HG03457 (cell line): ENCODE data around the gene NFATC2.

Source experiments
- ATAC-seq: cut with Tn5 transposase; IDR thresholded peaks from one replicate; pipeline ENCODE4 v1.9.1; 2021; ENCODE audit warnings: moderate number of reproducible peaks; ENCODE audit not compliant: unreplicated experiment

Gene NFATC2

GRCh38 chr20:51542571-51543421, at the start of gene NFATC2:
TSS of gene NFATC2 (minus strand) at chr20:51542719. CDS start at chr20:51542499, 220 bp downstream.
- no peak for ATAC-seq

GRCh38 chr20:51591871-51592270, 49.4 kb upstream of the NFATC2 start:
- ATAC-seq = no peak

DNA sequence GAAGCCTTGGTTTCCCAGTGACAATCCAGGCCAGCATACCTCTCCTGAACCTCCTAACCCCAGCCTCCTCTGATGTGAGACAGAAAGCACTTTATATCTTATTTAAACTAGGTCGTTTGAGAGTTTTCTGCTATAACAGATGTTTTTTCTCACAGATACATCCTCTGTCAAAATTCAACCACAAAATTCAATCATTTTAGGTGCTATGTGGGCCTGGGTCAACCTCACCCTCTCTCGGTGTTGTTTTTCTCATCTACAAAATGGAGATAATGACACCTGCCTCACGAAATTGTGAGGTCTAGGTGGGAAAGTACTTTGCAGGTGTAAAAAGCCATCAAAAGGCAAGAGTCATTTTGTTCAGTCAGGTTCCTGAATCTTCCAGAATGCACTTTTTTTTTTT, 46.2 kb upstream of the NFATC2 start:
- no peak for ATAC-seq

GRCh38 chr20:51587145-51587544, 44.6 kb upstream of the NFATC2 start:
- ATAC-seq = no peak

GRCh38 chr20:51586005-51586440, 43.5 kb upstream of the NFATC2 start:
- ATAC-seq = no peak

DNA sequence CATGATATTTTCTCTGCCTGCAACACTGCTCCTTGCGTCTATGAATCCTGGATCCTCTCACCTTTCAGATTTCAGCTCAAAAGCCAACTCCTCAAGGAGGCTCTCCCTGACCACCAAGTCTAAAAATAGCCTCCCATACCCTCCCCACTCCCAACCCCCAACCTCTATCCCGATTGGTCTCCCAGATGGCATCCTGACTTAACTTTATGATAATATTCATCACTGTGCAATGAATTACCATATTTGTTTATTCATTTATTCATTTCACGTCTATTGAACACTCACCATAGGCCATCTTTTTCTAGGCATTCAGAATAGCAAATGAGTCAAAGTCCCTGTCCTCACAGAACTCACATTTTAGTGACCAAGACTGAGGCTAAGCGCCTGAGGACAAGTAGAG, 42.6 kb upstream of the NFATC2 start:
- no peak for ATAC-seq

DNA sequence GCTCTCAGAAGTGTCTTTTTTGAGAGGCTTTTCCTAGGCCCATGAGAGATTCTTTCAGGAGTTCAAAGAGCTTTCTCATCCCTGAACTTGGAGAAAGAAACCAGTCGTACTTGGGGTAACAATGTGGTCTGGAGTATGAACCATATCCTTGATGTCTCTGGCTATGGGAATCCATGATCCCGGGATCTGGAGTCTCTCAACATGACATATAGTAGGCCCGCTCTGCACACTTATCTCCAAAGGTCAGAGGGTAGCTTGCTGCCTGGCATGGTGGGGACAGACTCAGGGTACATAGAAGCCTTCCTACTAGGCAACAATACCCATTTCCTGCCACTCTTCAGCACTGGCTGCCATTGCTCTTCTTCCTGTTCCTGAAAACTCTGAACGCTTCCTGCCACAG, 42.2 kb upstream of the NFATC2 start:
- ATAC-seq = no peak

- ATAC-seq = no peak
Measured at GRCh38 chr20:51584116-51584515, 41.6 kb upstream of the NFATC2 start.

- ATAC-seq = no peak
Measured at GRCh38 chr20:51583499-51583898, 41.0 kb upstream of the NFATC2 start.

- ATAC-seq = no peak
Measured at GRCh38 chr20:51583073-51583472, 40.6 kb upstream of the NFATC2 start.

GRCh38 chr20:51581571-51581970, 39.1 kb upstream of the NFATC2 start:
- no peak for ATAC-seq

GRCh38 chr20:51579137-51579536, 36.6 kb upstream of the NFATC2 start:
- no peak for ATAC-seq

DNA sequence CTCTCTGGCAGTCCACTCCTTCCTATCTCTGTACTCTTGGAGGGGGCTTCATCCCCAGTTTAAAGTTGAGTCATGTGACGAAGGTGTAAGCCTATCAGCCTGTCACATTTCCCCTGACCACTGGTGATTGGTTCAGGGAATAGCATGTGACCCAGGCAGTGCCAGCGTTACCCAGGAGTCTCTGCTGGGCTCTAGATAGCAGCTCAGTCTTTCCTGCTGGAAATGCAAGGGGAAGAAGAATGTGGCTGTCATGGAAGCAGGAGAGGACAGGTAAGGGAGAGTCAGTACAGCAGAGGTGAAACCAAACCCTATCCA, 35.6 kb upstream of the NFATC2 start:
- no peak for ATAC-seq

- no peak for ATAC-seq
Measured at GRCh38 chr20:51577432-51578144, 35.1 kb upstream of the NFATC2 start.

DNA sequence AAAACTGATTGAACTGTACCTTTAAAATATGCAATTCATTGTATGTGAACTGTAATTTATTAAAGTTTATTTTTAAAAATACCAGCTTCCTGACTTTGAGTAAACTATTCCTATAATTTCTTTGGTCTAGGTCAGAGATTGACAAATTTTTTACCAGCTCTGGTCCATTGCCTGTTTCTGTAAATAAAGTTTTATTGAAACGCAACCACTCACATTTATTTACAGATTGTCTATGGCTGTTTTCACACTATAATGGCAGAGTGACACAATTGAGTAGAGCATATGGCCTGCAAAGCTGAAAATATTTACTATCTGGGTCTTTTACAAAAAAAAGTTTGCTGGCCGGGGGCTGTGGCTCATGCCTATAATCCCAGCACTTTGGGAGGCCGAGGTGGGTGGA, 33.0 kb upstream of the NFATC2 start:
- no peak for ATAC-seq

DNA sequence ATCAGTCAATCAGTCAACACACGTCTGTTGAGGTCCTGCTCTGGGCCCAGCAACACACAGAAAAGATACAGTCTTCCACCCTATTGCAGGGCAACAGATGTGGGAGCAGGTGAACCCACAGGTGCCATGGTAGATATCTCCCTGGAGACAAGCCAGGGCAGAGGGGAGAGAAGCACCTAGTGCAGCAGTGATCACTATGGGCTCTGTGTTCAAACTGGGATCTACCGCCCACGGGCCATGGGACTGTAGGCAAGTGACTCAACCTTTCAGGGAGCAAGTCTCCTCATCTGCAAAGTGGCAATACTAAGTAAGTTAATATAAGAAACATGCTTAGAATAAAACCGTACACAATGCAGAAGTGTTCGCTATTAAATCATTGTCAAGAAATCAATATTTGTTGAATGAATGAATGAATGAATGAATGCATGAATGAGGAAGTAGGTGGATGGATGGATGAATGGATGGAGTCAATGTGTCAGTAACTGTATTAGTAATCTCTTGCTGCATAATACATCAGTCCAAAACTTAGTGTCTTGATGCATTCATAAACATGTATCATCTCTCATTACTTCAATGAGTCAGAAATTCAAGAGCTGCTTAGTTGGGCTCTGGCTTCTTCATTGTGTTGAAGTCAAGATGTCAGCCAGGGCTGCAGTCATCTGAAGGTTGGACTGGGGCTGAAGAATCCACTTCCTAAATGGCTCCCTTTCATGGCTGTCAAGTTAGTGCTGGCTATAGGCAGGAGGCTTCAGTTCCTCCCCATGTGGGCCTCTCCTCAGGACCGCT, 31.9 kb upstream of the NFATC2 start:
- ATAC-seq = no peak

GRCh38 chr20:51573576-51574243, 31.2 kb upstream of the NFATC2 start:
- ATAC-seq = no peak

DNA sequence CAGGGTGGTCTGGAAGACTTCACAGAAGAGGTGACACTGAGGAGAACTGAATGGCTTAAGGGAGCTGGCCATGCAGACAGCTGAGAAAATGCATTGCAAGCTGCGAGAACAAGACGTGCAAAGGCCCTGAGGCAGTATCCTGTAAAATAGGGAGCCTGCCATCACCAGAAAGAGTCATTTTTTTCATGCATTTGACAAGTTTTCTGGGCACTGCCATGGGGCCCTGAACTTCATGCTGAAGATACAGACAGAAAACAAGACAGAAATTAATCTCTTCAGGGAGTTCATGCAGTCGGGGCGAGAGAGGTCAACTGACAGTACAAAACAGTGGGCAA, 28.9 kb upstream of the NFATC2 start:
- no peak for ATAC-seq

DNA sequence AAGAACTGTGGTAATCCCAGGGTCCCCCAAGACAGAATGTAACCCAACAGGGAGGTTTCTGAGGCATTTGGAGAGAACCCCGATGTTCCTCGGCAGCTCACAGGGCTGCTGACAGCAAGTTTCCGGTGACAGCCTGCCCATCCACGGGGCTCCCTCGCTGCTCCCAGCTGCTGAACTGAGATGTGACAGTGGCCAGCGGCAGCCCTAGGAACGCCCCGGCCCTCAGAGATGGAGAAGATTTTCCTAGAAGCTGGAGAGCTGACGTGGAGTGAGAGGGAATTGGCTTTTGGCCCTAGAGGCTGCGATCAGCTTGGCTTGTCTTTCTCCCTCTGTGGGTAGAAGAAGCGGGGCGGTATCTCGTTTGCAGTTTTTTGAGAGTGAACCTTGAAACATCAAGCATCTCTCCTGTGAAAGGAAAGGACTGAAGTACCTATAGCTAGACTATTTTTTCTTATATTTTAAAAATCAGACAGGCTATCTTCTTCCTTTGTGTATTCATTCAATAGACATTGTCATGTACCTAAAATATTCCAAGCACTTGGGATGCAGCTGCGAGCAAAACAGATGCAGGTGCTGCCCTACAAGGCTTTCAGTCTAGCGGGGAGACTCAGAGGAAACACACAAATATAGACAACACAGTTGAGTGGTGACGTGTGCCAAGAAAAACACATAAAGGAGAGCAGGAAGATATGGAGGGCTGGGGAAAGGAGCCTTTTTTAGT, 28.4 kb upstream of the NFATC2 start:
- ATAC-seq = no peak
